ENCODE results near the gene SPAG9. TPM values are rescaled to one million over a fixed set of nuclear protein-coding genes. Genes with fewer than 3 reads are reported as not detected.
"Not testable (repeated sequence)": the region's sequence is repeated elsewhere in the genome, so short reads cannot be mapped to it uniquely, and the experiment has no call there.

Gene SPAG9
- total RNA-seq, 1 donor from 2014 or later: 42.0 TPM

- intact Hi-C loops (cut with DNase I): no loop called here
- ATAC-seq (ENCODE audit: poor library complexity) (no peak), DNase-seq (no peak)
Measured at GRCh38 chr17:51103050-51103449, 17.6 kb downstream of the SPAG9 start.

GRCh38 chr17:51097708-51098446 lies 22.8 kb downstream of the SPAG9 start:
- ATAC-seq (ENCODE audit: poor library complexity) (no peak), DNase-seq (no peak)
- intact Hi-C loops (cut with DNase I): no loop called here

- ATAC-seq (ENCODE audit: poor library complexity) (no peak), DNase-seq (no peak)
- intact Hi-C loops (cut with DNase I): no loop called here
Measured at GRCh38 chr17:51091635-51092034, 29.0 kb downstream of the SPAG9 start.

- ATAC-seq (ENCODE audit: poor library complexity); intact Hi-C loops (cut with DNase I): not testable (repeated sequence)
- DNase-seq: peak; percentile 72
Measured at GRCh38 chr17:51088868-51089267, 31.8 kb downstream of the SPAG9 start.

GRCh38 chr17:51088287-51088686 lies 32.4 kb downstream of the SPAG9 start:
- DNase-seq: no peak
- intact Hi-C loops (cut with DNase I): no loop called here
- no peak for ATAC-seq (ENCODE audit: poor library complexity)

DNA sequence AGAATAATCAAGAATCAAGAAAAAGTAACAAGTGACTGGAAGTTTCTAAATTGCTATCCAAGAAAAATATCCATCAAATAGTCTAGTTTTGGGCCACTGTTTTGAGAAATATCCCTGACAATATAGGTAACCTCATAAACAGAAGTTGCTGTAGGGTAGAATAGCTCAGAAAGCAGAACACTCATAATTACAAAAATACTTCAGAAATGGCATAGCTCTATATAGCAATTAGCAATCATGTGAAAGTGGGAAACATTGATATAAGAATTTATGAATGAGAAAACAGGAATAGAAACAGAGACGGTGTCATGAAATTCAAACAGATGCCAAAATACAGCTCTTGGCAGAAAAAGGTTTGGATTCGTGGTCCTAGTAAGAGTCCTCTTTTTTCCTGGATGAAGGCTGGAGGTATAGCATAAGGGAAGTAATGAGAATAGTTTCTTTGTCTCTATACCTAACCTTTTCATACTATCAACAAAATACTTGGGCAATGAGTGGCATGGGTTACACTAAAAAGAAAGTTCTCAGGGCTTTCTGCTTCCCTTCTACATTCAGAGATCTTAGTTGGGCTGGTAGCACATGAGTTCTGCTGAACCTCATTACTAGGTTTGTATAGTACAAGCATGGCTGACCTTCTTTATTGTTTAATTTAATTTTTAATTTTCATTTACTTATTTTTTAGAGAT lies 33.5 kb downstream of the SPAG9 start:
- intact Hi-C loops (cut with DNase I): no loop called here
- ATAC-seq (ENCODE audit: poor library complexity) (no peak), DNase-seq (no peak)

- ATAC-seq (ENCODE audit: poor library complexity): no peak
- intact Hi-C loops (cut with DNase I): no loop called here
- no peak for DNase-seq
Measured at GRCh38 chr17:51085150-51085805, 35.4 kb downstream of the SPAG9 start.

DNA sequence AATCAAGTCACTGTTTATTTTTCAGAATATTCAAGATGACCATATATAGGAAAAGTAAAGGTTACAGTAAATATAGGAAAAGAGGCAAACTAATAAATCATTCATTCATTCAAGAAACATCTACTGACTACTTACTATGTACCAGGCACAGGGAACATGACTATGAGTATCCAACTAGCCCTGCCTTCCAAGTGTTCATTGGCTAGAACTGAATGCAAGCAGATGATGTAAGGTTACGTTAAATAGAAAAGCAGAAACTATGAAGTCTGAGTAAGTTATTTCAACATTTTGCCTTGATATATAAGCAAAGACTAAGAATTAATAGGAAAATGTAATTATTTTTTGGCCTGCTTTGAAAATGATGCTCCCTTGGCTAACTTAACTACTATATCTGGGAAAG lies 36.7 kb downstream of the SPAG9 start:
- intact Hi-C loops (cut with DNase I): no loop called here
- no peak for ATAC-seq (ENCODE audit: poor library complexity)
- DNase-seq: no peak

- ATAC-seq (ENCODE audit: poor library complexity); DNase-seq; intact Hi-C loops (cut with DNase I): not testable (repeated sequence)
Measured at GRCh38 chr17:51083364-51083763, 37.3 kb downstream of the SPAG9 start.

DNA sequence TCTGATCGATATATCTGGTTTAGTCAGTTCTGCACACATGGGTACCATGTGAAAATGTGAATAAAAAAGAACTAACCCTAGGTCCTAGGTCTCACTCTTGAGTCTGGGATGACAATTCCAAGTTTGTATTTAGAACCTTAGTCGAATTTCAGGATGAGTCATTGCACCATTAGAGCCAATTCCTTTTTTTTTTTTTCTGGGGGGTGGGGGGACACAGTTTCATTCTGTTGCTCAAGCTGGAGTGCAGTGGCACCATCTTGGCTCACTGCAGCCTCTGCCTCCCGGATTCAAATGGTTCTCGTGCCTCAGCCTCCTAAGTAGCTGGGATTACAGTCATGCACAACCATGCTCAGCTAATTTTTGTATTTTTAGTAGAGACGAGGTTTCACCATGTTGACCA lies 41.6 kb downstream of the SPAG9 start:
- ATAC-seq (ENCODE audit: poor library complexity) (no peak), DNase-seq (no peak)
- intact Hi-C loops (cut with DNase I): no loop called here

GRCh38 chr17:51078009-51078592 lies 42.6 kb downstream of the SPAG9 start:
- intact Hi-C loops (cut with DNase I): no loop called here
- DNase-seq (no peak), ATAC-seq (ENCODE audit: poor library complexity) (no peak)

- intact Hi-C loops (cut with DNase I): no loop called here
- ATAC-seq (ENCODE audit: poor library complexity): no peak
- no peak for DNase-seq
Measured at GRCh38 chr17:51076821-51077220, 43.8 kb downstream of the SPAG9 start.

DNA sequence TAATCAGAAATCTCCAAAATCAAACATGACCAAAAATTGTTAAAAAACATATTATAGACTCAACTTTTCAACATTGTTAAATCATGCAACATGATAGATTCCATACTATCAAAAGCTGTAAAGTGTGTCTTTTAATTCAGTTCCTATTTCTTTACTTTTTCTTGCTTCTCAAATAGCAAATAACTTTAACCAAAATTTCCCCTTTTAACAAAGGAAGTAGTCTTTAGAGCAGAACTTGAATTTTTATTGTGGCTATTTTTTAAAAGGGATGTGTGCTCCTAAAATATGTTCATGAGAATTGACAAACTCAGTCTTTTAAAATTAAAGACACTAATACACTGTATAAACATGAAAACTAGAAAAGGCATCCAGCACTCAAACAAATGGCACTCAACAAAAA lies 49.1 kb downstream of the SPAG9 start:
- intact Hi-C loops (cut with DNase I): no loop called here
- DNase-seq (no peak), ATAC-seq (ENCODE audit: poor library complexity) (no peak)

- ATAC-seq (ENCODE audit: poor library complexity): no peak
- intact Hi-C loops (cut with DNase I): no loop called here
- DNase-seq: no peak
Measured at GRCh38 chr17:51065466-51065865, 55.2 kb downstream of the SPAG9 start.

DNA sequence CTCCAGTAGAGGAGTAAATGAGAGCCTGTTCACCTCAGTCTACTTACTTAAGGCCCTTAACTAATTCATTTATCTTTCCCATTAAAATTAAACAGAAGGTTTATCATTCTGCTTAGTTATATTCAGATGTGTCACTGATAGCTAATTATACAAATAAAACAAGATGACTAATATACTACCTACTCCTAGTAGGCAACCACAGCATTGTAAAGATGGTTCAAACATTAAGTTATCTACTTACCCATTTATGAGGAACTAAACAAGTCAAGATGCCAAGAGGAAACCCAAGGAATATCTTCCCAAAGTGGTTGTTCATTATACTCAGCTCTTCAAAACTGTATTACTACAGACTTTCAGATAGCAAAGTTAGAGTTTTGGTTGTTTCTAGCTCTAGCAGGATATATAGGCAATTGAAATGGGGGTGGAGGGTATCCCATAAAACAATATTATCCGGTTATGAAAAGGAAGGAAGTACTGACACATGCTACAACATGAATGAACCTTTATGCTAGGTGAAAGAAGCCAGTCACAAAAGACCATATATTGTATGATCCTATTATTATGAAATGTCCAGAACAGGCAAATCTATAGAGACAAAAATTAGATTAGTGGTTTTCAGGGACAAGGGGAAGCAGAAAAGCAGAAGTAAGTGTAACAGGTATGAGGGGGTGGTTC lies 56.5 kb downstream of the SPAG9 start:
- ATAC-seq (ENCODE audit: poor library complexity) (no peak), DNase-seq (no peak)
- intact Hi-C loops (cut with DNase I): no loop called here

DNA sequence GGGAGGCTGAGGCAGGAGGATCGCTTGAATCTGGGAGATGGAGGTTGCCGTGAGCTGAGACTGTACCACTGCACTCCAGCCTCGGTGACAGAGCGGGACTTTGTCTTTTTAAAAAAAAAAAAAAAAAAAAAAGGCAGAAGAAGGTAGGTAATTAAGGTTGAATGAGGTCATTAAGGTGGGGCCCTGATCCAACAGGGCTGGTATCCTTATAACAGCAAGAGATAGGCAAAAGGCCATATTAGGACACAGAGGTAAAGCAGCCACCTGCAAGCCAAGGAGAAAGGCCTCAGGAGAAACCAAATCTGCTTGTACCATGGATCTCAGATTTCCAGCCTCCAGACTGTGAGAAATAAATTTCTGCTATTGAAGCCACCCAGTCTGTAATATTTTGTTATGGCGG lies 60.3 kb downstream of the SPAG9 start:
- intact Hi-C loops (cut with DNase I): no loop called here
- DNase-seq: no peak
- ATAC-seq (ENCODE audit: poor library complexity): no peak

DNA sequence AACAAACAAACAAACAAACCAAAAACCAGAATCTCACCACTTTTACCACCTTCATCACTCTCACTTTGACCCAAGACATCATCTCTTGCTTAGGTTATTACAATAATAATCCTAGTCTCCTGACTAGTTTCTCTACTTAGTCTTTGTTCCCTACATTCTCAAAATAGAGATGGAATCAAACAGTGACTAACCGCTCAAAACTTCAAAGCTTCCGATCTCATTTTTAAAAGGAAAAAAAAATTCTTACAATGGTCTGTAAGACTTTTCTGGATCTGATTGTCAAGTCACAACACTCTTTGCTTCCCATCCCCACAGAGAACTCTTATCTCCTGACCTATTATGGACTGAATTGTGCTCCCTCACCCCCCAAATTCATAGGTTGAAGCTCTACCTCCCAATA lies 60.9 kb downstream of the SPAG9 start:
- no peak for DNase-seq
- intact Hi-C loops (cut with DNase I): no loop called here
- no peak for ATAC-seq (ENCODE audit: poor library complexity)

GRCh38 chr17:51057534-51057933 lies 63.1 kb downstream of the SPAG9 start:
- intact Hi-C loops (cut with DNase I): no loop called here
- peak; percentile 38 for ATAC-seq (ENCODE audit: poor library complexity)
- DNase-seq: no peak
